SK-N-MC (cell line): ENCODE results near the gene LOXL3.

ENCODE experiments used
- EZH2 ChIP-seq: fragments of 200-600 bp; sonication (generic); IDR thresholded peaks from one replicate; pipeline ENCODE4 v1.6.1; 2017; ENCODE audit warnings: antibody characterized with exemption
- FOXP2 ChIP-seq: optimal IDR thresholded peaks from 2 replicates; pipeline ENCODE3; 2011; ENCODE audit warnings: mild to moderate bottlenecking, moderate library complexity; ENCODE audit not compliant: insufficient read depth; ENCODE audit errors: extremely low read length, control extremely low read depth
- POLR2AphosphoS5 ChIP-seq: IDR thresholded peaks from 2 replicates; pipeline ENCODE4 v1.6.1; 2012; ENCODE audit warnings: mild to moderate bottlenecking, low read depth, low read length, borderline replicate concordance

- TF ChIP-seq EZH2 (no peak), POLR2AphosphoS5 (no peak), FOXP2 (no peak)
Measured at GRCh38 chr2:74564222-74564621, 10.5 kb upstream of the LOXL3 start.
